Inflammatory macrophage (primary cell): Measurements from ENCODE around the gene TXNL1.
"Not testable (repeated sequence)": the region's sequence is repeated elsewhere in the genome, so short reads cannot be mapped to it uniquely, and the experiment has no call there.

Source experiments
- DNase-seq, 2 donors: peaks; one replicate each; pipeline ENCODE4 v3.0.0-alpha.2; 2020 to 2022

Gene TXNL1

GRCh38 chr18:56643381-56643780 is 5.0 kb upstream of the TXNL1 start:
- DNase-seq: no peak

- DNase-seq: no peak
Observed at GRCh38 chr18:56641714-56642337, 3.4 kb upstream of the TXNL1 start.

GRCh38 chr18:56639571-56639970 is 1.2 kb upstream of the TXNL1 start:
- no peak for DNase-seq

- no peak for DNase-seq
Observed at GRCh38 chr18:56639104-56639381, 651 bp upstream of the TXNL1 start.

GRCh38 chr18:56637711-56638231 is 621 bp downstream of the TXNL1 start:
- DNase-seq: peak; percentile 10 to 23

- DNase-seq: no peak
Observed at GRCh38 chr18:56637176-56637575, 1.2 kb downstream of the TXNL1 start.

GRCh38 chr18:56635007-56635406 is 3.4 kb downstream of the TXNL1 start:
- no peak for DNase-seq

- no peak for DNase-seq
Observed at GRCh38 chr18:56632070-56633022, 6.0 kb downstream of the TXNL1 start.

- no peak for DNase-seq
Observed at GRCh38 chr18:56627991-56628390, 10.4 kb downstream of the TXNL1 start.

- no peak for DNase-seq
Observed at GRCh38 chr18:56615738-56616520, 22.5 kb downstream of the TXNL1 start.

GRCh38 chr18:56606618-56607017 is 31.8 kb downstream of the TXNL1 start:
- DNase-seq: no peak

- DNase-seq: no peak
Observed at GRCh38 chr18:56598422-56598821, 40.0 kb downstream of the TXNL1 start.

- DNase-seq: no peak
Observed at GRCh38 chr18:56593906-56594305, 44.5 kb downstream of the TXNL1 start.

GRCh38 chr18:56580026-56580425 is 58.4 kb downstream of the TXNL1 start:
- peak in 1 of 2 donors; percentile 42 for DNase-seq

GRCh38 chr18:56579451-56579850 is 58.9 kb downstream of the TXNL1 start:
- DNase-seq: no peak

GRCh38 chr18:56576826-56577573 is 61.4 kb downstream of the TXNL1 start:
- DNase-seq: no peak

GRCh38 chr18:56575819-56576663 is 62.4 kb downstream of the TXNL1 start:
- DNase-seq: peak; percentile 59 to 77

- DNase-seq: no peak
Observed at GRCh38 chr18:56574861-56575260, 63.5 kb downstream of the TXNL1 start.

GRCh38 chr18:56572267-56572666 is 66.1 kb downstream of the TXNL1 start:
- DNase-seq: not testable (repeated sequence)

GRCh38 chr18:56570978-56571377 is 67.4 kb downstream of the TXNL1 start:
- DNase-seq: peak; percentile 53 to 59

GRCh38 chr18:56569416-56569815 is 69.0 kb downstream of the TXNL1 start:
- DNase-seq: peak; percentile 74 to 89
